GM20000 (cell line): ENCODE measurements around the gene TMUB1.

Experiments used
- DNase-seq: peaks from one replicate; pipeline ENCODE4 v3.0.0; 2012; ENCODE audit warnings: low spot score
- TF ChIP-seq, protein P1 (sequence below): IDR thresholded peaks from 2 replicates; pipeline ENCODE4 v1.5.1; 2012; ENCODE audit warnings: mild to moderate bottlenecking, control low read depth; ENCODE audit errors: extremely low read depth, missing control alignments

The TMUB1 gene

DNA sequence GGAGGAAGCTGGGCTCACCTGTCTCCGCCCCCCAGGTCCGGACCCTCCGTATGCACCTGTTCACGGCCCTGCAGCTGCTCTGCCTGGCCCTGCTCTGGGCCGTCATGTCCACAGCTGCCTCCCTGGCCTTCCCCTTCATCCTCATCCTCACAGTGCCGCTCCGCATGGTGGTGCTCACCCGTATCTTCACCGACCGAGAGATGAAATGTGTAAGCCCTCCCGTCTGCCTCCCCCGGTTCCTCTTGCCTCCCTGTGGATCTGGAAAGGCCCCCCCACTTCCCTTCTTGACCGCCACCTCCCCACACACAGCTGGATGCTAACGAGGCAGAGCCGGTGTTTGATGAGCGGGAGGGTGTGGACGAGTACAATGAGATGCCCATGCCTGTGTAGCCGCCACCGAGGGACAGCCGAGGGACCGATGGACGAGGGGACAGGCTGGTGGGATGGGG, 7.3 kb downstream of the TMUB1 start:
- TF ChIP-seq, protein P1, sequence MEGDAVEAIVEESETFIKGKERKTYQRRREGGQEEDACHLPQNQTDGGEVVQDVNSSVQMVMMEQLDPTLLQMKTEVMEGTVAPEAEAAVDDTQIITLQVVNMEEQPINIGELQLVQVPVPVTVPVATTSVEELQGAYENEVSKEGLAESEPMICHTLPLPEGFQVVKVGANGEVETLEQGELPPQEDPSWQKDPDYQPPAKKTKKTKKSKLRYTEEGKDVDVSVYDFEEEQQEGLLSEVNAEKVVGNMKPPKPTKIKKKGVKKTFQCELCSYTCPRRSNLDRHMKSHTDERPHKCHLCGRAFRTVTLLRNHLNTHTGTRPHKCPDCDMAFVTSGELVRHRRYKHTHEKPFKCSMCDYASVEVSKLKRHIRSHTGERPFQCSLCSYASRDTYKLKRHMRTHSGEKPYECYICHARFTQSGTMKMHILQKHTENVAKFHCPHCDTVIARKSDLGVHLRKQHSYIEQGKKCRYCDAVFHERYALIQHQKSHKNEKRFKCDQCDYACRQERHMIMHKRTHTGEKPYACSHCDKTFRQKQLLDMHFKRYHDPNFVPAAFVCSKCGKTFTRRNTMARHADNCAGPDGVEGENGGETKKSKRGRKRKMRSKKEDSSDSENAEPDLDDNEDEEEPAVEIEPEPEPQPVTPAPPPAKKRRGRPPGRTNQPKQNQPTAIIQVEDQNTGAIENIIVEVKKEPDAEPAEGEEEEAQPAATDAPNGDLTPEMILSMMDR, result no peak
- no peak for DNase-seq

DNA sequence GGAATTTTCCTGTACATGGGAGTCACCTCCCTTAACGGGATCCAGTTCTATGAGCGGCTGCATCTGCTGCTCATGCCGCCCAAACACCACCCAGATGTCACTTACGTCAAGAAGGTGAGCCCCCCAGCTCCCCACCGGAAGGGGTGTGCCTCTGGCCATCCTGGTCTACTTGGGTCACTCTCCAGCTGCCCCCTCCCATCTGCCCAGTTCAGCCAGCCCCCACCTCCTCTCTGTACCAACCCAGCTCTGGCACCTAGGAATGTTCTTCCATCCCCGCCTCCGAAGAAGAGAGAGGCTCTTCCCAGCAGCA, 7.7 kb downstream of the TMUB1 start:
- no peak for DNase-seq
- TF ChIP-seq, protein P1, result no peak

DNA sequence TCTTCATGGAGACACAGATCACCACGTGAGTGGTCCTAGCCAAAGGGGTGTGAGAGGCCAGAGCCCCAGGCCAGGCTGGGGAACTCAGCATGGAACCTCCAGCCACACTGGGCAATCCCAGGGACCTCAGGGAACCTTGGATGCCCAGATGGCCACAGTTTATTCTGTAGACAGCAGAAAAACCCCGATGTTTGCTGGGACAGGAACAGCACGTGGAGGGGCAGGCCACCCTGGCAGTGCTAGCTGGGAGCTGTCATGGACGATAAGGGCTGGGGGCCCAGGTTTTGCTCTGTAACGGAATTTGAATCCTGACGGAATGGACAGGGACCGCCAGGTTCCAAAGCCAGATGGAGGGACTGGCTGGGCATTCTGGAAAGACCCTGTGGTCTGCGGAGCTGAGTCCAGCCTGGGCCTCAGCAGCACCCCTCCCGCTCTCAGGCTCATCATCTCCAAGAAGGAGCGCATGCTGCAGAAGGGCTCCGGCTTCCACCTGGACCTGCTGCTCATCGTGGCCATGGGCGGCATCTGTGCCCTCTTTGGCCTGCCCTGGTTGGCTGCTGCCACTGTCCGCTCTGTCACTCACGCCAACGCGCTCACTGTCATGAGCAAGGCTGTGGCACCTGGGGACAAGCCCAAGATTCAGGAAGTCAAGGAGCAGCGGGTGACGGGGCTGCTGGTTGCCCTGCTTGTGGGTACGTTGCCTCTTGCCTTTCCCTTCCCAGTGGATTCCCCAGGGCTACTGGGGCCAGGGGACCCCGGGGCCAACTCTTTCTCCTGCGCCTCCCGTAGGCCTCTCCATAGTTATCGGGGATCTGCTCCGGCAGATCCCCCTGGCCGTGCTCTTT, 8.3 kb downstream of the TMUB1 start:
- DNase-seq, result no peak
- TF ChIP-seq, protein P1, result no peak

DNA sequence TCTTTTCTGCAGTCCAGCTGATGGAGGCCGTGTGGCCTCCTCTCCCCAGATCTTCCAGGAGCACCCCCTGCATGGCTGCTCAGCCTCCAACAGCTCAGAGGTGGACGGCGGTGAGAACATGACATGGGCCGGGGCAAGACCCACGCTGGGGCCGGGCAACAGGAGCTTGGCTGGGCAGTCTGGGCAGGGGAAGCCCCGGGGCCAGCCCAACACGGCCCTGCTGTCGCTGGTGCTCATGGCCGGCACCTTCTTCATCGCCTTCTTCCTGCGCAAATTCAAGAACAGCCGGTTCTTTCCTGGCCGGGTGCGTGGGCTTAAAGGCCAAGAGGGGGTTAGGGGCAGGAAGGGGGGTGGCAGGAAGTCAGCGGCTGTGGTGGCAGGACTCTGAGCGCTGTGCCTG, 9.3 kb downstream of the TMUB1 start:
- TF ChIP-seq, protein P1, result no peak
- no peak for DNase-seq

DNA sequence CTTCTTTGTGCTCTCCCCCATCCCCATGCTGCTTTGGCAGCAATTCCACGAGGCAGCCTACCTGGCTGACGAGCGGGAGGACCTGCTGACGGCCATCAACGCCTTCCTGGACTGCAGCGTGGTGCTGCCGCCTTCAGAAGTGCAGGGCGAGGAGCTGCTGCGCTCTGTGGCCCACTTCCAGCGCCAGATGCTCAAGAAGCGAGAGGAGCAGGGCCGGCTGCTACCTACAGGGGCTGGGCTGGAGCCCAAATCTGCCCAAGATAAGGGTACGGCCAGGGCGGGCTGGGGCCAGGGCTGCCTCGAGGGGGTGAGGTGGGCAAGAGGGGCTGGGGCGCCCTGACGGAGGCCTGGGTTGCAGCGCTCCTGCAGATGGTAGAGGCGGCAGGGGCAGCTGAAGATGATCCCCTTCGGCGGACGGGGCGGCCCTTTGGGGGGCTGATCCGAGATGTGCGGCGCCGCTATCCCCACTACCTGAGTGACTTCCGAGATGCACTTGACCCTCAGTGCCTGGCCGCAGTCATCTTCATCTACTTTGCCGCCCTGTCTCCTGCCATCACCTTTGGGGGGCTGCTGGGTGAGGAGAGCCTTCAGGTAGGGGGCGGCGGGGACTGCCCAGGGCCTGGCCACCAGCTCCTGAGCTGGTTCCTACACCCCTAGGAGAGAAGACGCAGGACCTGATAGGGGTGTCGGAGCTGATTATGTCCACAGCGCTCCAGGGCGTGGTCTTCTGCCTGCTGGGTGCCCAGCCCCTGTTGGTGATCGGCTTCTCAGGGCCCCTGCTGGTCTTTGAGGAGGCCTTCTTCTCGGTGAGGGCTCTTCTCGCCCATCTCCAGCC, 12.0 kb downstream of the TMUB1 start:
- no peak for DNase-seq
- TF ChIP-seq, protein P1, result no peak

DNA sequence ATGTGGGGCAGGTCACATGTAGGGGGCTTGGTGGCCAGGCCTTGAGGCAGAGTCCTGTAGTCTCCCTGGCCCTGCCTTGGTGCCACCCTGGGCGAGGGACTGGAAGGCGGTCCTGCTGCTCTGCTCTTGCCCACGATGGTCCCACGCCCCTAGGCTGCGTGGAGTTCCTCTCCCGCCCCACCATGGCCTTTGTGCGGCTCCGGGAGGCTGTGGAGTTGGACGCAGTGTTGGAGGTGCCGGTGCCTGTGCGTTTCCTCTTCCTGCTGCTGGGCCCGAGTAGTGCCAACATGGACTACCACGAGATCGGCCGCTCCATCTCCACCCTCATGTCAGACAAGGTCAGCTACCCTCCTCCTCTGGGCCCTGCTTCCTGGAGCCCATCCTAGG, 12.7 kb downstream of the TMUB1 start:
- DNase-seq, result no peak
- TF ChIP-seq, protein P1, result no peak
